NCI-H128 (cell line): ENCODE measurements around the gene TOP3A.
"Not testable (repeated sequence)": the region's sequence is repeated elsewhere in the genome, so short reads cannot be mapped to it uniquely, and the experiment has no call there.

Source experiments
- DNase-seq: peaks from one replicate; lab custom pipeline; 2025; ENCODE audit not compliant: unreplicated experiment; lab: John Stamatoyannopoulos, UW

TOP3A gene

GRCh38 chr17:18314731-18315561, at the start of gene TOP3A, which contains the start of gene SMCR8:
TSS of gene TOP3A (minus strand) at chr17:18314994. CDS start at chr17:18314778, 216 bp downstream.
TSS of gene SMCR8 (plus strand) at chr17:18315293. CDS start at chr17:18315790, 497 bp downstream.
- peak; percentile 86 for DNase-seq

- no peak for DNase-seq
Observed at GRCh38 chr17:18364166-18364565, 49.4 kb upstream of the TOP3A start.

GRCh38 chr17:18363101-18364049, 48.6 kb upstream of the TOP3A start, which contains the start of gene SHMT1:
TSS of gene SHMT1 (minus strand) at chr17:18363550. CDS start at chr17:18355981, 7,569 bp downstream.
- DNase-seq: peak; percentile 80

GRCh38 chr17:18362698-18363100, 47.9 kb upstream of the TOP3A start:
- DNase-seq: no peak

GRCh38 chr17:18361837-18362697, 47.3 kb upstream of the TOP3A start:
- DNase-seq: no peak

- no peak for DNase-seq
Observed at GRCh38 chr17:18360518-18360917, 45.7 kb upstream of the TOP3A start.

- no peak for DNase-seq
Observed at GRCh38 chr17:18356624-18357023, 41.8 kb upstream of the TOP3A start.

GRCh38 chr17:18353541-18353940, 38.7 kb upstream of the TOP3A start:
- DNase-seq: no peak

- DNase-seq: no peak
Observed at GRCh38 chr17:18344021-18344420, 29.2 kb upstream of the TOP3A start.

- DNase-seq: no peak
Observed at GRCh38 chr17:18339933-18340332, 25.1 kb upstream of the TOP3A start.

- DNase-seq: not testable (repeated sequence)
Observed at GRCh38 chr17:18338158-18338557, 23.4 kb upstream of the TOP3A start.

GRCh38 chr17:18332909-18333489, 18.2 kb upstream of the TOP3A start:
- no peak for DNase-seq

- no peak for DNase-seq
Observed at GRCh38 chr17:18331879-18332278, 17.1 kb upstream of the TOP3A start.

- no peak for DNase-seq
Observed at GRCh38 chr17:18328643-18329204, 13.9 kb upstream of the TOP3A start.

- DNase-seq: no peak
Observed at GRCh38 chr17:18327556-18327955, 12.8 kb upstream of the TOP3A start.

- DNase-seq: no peak
Observed at GRCh38 chr17:18327093-18327492, 12.3 kb upstream of the TOP3A start.

- no peak for DNase-seq
Observed at GRCh38 chr17:18326572-18326971, 11.8 kb upstream of the TOP3A start.

GRCh38 chr17:18326039-18326438, 11.2 kb upstream of the TOP3A start:
- no peak for DNase-seq

- DNase-seq: no peak
Observed at GRCh38 chr17:18324140-18325050, 9.6 kb upstream of the TOP3A start.
